NCI-H187 (cell line): ENCODE results near the gene AEBP1.

Experiments used
- DNase-seq, 2 experiments: peaks; one replicate each; lab custom pipeline; 2025; lab: John Stamatoyannopoulos, UW

Gene AEBP1

DNA sequence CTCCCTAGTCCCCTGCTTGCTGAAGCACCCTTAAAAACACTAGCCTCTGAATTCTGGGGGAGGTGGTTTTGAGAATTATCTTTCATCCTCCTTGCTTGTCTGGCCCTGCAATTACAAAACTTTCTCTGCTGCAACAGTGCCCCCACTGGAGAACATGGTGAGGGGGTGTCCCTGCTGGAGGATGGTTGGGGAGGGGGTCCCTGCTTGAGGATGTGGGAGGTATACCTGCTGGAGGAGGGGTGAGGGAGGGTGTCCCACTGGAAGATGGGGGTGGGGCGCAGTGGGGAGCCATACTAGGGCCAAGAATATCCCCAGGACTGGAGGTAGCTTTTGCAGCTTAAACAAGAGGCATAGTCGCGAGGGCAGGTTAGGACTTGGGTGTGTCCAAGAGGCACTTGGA, 18.6 kb upstream of the AEBP1 start:
- DNase-seq = no peak

GRCh38 chr7:44086627-44087026, 17.5 kb upstream of the AEBP1 start:
- DNase-seq = no peak

DNA sequence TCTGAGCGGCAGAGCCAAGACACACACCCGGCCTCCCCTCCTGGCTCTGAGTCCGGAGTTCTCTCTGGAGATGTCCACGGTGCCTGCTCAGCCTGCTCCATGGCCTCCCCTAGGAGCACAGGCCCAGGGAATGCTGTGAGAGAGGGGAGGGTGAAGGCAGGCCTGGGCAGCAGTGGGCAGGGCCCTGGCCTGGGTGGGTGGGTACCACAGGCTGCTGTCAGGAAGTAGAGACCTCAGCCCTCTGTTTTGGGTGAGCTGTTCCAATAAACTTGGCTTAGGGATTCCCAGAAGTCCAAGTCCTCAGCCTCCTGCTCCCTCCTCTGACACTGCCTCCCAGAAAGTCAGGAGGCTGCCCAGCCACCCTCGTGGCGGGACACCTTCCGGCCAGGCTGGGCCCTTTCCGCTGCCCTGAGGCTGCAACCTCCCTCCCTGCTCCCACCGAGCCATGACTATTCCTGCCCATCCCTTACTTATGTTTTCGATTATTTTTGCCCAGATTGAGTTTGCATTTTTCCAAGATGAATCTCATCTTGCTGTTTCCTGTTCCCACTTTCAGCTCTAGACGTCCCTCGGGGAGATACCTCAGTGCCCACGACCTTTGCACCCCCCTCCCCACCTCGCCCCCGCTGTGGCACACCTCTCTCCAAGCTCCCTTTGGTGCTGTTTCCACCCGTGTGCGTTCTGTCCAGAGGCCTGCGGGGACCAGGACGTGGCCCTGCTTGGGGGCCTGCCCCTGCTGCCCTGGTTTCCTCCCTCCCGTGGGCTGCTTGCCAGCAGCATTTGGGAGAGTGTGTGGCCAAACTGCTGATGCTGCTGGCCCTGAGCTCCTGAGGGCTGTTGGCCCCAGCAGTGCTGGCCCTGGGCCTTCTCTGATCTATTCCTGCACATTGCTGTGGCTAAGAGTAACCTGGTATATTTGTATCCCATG, 16.0 kb upstream of the AEBP1 start:
- DNase-seq = no peak

DNA sequence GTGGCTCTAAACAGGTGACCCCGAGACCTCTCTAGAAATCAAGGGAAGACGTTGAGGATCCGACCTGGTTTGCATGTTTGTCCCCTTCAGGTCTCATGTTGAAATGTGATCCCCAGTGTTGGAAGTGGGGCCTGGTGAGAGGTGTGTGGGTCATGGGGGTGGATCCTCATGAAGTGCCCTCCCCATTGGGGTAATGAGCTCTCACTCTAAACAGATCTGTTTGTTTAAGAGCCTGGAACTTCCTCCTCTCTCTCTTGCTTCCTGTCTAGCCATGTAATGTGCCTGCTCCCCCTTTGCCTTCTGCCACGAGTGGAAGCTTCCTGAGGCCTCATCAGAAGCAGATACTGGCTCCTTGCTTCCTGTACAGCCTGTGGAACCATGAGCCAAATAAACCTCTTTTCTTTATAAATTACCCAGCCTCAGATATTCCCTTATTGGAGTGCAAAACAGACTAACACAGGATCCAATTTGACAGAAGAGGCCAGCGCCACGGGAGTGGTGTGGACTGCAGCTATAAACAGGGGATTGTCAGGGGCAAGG, 11.0 kb upstream of the AEBP1 start:
- DNase-seq = no peak

GRCh38 chr7:44094365-44094764, 9.8 kb upstream of the AEBP1 start:
- no peak for DNase-seq

DNA sequence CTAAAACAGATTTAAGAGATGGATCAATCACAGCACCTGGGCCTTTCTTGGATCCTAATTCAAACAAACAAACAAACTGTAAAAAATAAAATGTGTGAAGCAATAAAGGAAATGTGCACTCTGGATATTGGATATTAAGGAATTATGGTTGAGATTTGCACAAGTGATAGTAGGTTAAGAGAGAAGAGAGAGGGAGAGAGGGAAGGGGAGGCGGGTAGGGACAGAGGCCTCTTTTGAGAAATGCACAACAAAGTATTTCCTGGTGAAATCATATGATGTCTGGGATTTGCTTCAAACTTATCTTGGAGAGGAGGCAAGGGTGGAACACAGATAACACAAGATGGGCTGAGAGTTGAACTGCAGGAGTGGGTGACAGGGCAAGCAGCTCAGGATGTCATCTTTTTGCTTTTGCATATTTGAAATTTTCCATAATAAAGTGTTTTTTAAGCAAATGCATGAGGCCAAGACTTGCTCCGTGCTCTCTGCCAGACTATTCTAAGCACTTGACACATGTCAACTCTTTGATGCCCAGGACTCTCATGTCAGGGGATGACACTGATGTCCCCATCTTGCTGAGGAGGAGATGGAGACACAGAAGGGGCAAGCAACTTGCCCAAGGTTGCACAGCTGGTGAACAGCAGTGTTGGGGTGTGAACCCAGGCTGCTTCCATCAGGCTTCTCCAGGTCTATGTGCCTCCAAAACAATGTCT, 9.1 kb upstream of the AEBP1 start:
- no peak for DNase-seq

- DNase-seq = no peak
Observed at GRCh38 chr7:44095781-44096180, 8.4 kb upstream of the AEBP1 start.

DNA sequence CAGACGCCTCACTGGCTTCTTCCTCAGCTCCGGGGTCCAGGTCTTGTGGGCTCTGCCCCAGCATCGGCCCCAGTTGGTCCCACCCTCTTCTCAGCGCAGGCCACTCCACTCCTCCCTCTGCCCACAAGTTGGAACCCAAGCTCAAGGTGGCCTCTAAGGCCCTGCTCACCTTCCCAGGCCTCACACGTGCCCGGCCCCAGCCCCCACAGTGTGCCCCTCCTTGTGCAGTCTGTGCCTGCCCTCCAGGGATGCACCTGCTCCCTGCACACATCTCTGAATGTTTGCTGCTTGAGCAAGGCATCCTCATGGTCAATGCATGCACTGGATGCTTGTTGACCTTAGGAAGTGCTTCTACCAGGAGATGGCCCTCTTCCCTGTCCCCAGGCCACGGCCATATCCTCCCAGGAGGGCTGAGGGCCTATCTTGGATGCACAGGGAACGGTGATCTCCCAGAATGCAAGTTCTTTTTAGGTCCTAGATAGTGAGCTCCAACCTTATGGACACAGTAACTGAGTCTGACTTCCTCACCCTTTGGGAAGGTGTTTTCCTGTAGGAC, 7.7 kb upstream of the AEBP1 start:
- no peak for DNase-seq

DNA sequence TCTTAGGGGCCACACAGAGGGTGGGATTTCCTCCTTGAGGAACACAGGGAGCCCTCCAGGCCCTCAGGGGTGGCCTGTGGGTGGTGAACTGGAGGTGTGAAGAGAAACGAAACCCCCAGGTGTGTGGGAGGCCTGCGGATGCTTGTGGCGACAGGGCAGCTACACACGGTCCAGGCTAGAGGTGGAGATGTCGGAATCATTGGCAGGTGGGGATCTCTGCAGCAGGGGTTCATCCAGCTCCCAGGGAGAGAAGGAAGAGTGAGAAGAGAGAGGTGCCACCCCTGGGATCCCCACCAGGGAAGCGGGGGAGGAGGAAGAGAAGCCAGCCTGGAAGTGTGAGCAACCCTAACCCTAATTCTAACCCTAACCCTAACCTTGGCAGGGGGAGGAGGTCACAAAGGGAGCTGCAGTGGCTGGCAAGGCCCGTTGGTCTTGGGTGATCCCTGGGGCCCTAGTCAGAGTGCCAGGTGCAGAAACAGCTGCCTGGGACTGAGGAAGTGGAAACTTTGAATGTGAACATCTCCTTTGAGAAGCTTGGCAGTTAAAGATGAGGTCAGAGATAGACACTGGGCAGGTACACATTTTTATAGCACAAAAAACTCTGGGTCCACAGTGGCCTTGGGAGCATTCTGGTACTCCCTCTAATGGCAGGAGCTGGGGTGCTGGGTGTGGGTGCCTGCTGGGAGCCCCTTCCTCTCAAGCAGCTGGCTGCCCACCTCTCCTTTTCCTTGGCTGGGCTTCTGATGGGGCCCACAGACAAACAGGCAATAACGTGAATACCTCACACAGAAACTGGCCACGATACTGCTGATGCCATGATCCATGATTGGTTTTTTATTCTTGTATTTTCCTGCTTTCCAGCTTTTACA, 6.8 kb upstream of the AEBP1 start:
- DNase-seq = no peak

DNA sequence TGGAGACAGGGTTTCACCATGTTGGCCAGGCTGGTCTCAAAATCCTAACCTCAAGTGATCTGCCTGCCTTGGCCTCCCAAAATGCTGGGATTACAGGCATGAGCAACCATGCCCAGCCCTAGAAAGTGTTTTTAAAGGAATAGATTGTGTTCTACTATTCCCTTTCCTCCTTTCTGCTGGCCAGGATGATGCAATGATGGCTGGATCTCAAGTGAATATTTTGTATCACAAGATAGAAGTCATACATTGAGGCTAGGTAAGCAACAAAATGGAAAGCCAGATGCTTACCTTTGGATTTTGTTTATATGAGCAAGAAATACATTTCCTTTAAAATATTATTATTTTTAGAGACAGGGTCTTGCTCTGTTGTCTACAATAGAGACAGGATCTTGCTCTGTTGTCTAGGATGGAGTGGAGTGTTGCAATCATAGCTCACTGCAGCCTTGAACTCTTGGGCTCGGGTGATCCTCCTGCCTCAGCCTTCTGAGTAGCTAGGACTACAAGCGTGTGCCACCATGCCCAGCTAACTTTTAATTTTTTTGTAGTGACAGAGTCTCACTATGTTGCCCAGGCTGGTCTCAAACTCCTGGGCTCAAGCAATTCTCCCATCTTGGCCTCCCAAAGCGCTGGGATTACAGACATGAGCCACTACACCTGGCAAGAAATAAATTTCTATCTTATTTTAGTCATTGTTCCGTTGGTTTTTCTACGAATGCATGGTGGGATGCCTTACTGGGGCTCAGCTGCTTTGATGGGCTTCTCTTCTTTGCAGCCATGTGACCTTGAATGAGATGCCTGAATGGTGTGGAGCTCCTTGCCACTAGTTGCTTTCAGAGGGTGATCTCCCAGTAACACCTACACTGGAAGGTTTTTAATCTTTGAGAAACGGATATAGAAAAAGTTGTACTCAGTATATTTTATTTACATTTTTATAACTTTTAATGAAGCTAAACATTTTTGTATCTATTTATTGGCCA, 5.8 kb upstream of the AEBP1 start:
- no peak for DNase-seq

DNA sequence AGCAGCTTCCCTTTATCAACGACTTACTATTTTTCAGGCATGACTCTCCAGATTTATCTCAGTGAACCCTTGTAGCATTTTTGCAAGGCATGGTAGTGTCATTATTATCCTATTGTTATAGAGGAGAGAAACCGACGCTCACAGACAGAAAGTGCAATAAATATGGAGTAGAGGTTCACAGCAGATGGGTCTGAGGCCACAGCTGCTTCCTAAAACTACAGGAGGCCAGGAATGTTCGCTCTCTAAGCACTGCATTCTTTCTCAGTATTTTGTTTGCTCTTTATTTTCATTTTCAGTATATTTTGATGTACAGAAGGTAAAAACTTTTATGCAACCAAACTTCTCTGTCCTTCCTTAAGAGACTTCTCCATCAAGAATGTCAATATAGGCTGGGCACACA, 4.5 kb upstream of the AEBP1 start:
- no peak for DNase-seq

GRCh38 chr7:44100458-44101302, 3.5 kb upstream of the AEBP1 start:
- DNase-seq = no peak

- DNase-seq = no peak
Observed at GRCh38 chr7:44101303-44101965, 2.7 kb upstream of the AEBP1 start.

DNA sequence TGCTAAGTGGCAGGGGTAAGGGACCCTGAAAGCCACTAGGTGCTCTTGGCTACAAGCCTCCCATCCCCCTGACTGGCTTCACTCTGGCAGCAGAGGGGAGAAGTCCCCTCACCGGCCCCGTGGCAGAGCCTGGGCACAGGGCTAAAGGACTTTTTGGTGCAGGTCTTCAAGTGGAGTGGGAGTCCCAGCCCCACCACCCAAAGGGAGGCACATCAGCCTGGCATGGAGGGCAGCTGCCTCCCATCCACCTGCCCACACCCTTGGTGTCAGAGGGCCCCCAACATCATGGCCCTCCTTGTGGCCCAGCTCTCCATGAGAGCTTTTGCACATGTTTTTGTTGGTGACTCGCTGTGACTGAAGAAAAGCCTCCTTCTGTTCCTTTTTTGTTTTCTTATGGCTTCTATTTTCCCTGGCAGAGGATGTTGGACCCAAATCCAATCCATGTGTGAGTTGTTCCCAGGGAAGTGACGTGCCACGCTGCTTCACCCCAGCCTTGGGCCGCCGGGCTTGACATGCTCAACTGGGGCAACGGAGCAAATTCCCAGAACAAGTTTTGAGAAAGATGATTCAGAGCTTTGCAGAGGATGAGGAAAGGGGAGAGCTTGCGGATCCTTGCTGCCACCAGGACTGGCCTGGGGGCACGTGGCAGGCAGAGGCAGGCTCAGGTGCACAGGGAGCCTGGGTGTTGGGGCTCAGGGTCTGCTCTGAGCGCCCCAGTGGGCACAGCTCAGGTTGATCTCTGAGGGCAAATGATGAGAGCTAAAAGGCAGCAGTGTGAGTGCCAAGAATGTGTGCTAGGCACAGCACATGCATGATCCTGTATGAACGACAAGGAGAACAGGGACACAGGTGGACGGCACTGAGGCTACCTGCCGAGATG, 1.9 kb upstream of the AEBP1 start:
- no peak for DNase-seq

DNA sequence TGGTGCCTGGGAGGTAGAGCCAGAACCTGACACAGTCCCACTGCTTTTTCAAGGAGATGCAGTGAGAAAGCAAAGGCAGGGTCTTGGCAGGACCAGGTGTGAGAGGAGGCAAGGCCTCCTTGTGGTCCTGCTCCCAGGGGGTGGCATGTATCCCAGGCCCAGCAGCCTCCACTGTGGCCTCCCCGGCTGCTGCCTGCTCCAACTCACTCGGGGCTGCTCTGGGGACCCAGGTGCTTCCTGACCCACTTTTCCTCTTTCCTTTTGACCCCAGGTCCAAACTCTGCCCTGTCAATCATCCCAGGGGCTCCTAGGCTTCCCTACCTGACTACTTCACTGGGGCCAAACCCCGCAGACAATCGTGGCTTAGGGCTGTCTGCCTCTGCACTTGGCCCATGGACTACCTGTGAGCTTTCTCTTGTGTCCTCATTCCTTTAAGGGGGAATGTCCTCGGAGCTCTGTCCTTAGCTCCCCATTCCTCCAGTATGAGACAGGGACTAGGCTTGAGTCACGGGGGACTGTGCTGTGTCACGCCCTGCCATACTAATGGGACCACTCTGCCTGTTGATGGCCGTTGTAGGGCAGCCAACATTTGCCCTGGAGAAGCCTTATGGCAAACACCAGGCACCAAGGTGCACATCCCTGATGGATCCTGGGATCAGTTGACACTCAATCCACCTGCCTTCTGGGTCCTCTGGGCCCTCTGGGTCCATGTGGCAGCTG, 1.1 kb upstream of the AEBP1 start:
- no peak for DNase-seq

GRCh38 chr7:44103566-44103922, 601 bp upstream of the AEBP1 start:
- no peak for DNase-seq
